ENCODE measurements around the gene PTPRU. TPM values are rescaled to one million over a fixed set of nuclear protein-coding genes. Genes with fewer than 3 reads are reported as not detected.

The PTPRU gene
- total and polyA plus RNA-seq, 2 experiments from 2014 or later: 8.0 to 105 TPM

DNA sequence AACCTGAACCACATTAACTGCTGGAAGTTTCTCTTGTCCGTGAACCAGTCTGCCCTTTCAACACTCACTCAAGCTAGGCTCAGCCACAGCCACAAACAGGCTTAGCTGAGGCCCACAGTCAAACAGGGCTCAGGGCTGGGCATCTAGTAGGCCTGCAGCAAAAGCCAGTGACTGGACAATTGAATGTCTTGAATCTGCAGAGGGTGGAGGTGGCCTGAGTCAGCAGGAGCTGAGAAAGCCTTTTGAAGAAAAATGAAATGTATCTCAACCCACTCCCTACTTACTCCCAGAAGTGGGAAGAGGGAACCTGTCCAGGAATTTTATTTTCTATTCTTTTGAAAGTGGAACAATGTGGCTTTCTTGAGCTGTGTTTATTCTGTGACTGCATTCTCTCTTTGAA is 95.4 kb downstream of the PTPRU start (continued):
- TF ChIP-seq CREB1 (CRISPR knock-in tag; IDR thresholded peaks at IDR 0.05; ENCODE audit: low read depth) (no peak), EZH2 (IDR thresholded peaks at IDR 0.05; ENCODE audit: low read depth, unreplicated experiment) (no peak), ZNF331 (CRISPR knock-in tag; IDR thresholded peaks at IDR 0.05; ENCODE audit: low read depth) (no peak), JUNB (IDR thresholded peaks at IDR 0.05; ENCODE audit: unreplicated experiment) (no peak), ZNF114 (CRISPR knock-in tag; IDR thresholded peaks at IDR 0.05) (no peak), EZH2phosphoT487 (IDR thresholded peaks at IDR 0.05; ENCODE audit: unreplicated experiment) (no peak)
- TF ChIP-seq, protein P1, sequence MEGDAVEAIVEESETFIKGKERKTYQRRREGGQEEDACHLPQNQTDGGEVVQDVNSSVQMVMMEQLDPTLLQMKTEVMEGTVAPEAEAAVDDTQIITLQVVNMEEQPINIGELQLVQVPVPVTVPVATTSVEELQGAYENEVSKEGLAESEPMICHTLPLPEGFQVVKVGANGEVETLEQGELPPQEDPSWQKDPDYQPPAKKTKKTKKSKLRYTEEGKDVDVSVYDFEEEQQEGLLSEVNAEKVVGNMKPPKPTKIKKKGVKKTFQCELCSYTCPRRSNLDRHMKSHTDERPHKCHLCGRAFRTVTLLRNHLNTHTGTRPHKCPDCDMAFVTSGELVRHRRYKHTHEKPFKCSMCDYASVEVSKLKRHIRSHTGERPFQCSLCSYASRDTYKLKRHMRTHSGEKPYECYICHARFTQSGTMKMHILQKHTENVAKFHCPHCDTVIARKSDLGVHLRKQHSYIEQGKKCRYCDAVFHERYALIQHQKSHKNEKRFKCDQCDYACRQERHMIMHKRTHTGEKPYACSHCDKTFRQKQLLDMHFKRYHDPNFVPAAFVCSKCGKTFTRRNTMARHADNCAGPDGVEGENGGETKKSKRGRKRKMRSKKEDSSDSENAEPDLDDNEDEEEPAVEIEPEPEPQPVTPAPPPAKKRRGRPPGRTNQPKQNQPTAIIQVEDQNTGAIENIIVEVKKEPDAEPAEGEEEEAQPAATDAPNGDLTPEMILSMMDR (conservative IDR thresholded peaks at IDR 0.05; ENCODE audit: low read depth in 2 of 2): no peak

DNA sequence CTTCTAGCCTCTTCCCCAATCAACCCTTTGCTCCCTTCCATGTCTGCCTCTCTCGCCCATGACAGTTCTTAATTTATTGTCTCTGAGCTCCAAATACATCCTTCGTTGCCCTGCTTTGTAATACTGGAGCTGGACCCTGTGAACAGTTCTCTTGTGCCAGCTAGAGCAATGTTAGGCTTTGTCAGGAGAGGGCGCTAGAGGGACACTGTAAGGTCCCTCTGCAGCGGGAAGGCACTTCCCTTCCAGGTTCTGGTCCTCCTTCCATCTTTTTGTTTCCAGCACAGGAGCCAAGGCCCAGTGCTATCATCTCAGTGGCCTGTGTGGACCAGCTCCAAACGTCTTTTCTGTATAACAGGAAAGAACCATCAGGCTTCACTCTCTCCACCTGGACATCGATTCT is 95.9 kb downstream of the PTPRU start:
- Mint-ChIP-seq H3K9me3 (peaks cover 3% of the 10 kb centered on the region; the same call in 2 of the 3 replicates), H3K4me1 (no peaks in the 10 kb centered on the region), H3K27me3 (ENCODE audit: insufficient read depth, low read depth, poor library complexity) (peaks cover 1% of the 10 kb centered on the region), H3K4me3 (no peak overlapping the region), H3K36me3 (ENCODE audit: low read depth) (peaks cover 3% of the 10 kb centered on the region; the same call in 1 of the 3 replicates), H3K27ac (no peak overlapping the region)
- Histone ChIP-seq H3K9me2 (ENCODE audit: insufficient read depth) (peaks cover 3% of the 10 kb centered on the region; the same call in 1 of the 2 replicates), H3K79me2 (replicated peaks; ENCODE audit: insufficient read depth) (no peaks in the 10 kb centered on the region), H3K4me1 (ENCODE audit: insufficient read depth) (no peaks in the 10 kb centered on the region), H2AFZ (no peak overlapping the region), H3K36me3 (ENCODE audit: insufficient read depth) (no peaks in the 10 kb centered on the region), H3K4me2 (no peak overlapping the region), H4K20me1 (replicated peaks; ENCODE audit: insufficient read depth) (no peaks in the 10 kb centered on the region), H3F3A (replicated peaks; ENCODE audit: low read depth) (no peaks in the 10 kb centered on the region), H3K27me3 (ENCODE audit: insufficient read depth) (no peaks in the 10 kb centered on the region), H3K4me3 (no peak overlapping the region), H3K27ac (ENCODE audit: low read depth) (no peak overlapping the region)
- DNase-seq (ENCODE audit: low spot score): peak; percentile 95
- ATAC-seq: peak; percentile 91
- no peak for TF ChIP-seq CREB1 (CRISPR knock-in tag; IDR thresholded peaks at IDR 0.05; ENCODE audit: low read depth)
- TF ChIP-seq, protein P2, sequence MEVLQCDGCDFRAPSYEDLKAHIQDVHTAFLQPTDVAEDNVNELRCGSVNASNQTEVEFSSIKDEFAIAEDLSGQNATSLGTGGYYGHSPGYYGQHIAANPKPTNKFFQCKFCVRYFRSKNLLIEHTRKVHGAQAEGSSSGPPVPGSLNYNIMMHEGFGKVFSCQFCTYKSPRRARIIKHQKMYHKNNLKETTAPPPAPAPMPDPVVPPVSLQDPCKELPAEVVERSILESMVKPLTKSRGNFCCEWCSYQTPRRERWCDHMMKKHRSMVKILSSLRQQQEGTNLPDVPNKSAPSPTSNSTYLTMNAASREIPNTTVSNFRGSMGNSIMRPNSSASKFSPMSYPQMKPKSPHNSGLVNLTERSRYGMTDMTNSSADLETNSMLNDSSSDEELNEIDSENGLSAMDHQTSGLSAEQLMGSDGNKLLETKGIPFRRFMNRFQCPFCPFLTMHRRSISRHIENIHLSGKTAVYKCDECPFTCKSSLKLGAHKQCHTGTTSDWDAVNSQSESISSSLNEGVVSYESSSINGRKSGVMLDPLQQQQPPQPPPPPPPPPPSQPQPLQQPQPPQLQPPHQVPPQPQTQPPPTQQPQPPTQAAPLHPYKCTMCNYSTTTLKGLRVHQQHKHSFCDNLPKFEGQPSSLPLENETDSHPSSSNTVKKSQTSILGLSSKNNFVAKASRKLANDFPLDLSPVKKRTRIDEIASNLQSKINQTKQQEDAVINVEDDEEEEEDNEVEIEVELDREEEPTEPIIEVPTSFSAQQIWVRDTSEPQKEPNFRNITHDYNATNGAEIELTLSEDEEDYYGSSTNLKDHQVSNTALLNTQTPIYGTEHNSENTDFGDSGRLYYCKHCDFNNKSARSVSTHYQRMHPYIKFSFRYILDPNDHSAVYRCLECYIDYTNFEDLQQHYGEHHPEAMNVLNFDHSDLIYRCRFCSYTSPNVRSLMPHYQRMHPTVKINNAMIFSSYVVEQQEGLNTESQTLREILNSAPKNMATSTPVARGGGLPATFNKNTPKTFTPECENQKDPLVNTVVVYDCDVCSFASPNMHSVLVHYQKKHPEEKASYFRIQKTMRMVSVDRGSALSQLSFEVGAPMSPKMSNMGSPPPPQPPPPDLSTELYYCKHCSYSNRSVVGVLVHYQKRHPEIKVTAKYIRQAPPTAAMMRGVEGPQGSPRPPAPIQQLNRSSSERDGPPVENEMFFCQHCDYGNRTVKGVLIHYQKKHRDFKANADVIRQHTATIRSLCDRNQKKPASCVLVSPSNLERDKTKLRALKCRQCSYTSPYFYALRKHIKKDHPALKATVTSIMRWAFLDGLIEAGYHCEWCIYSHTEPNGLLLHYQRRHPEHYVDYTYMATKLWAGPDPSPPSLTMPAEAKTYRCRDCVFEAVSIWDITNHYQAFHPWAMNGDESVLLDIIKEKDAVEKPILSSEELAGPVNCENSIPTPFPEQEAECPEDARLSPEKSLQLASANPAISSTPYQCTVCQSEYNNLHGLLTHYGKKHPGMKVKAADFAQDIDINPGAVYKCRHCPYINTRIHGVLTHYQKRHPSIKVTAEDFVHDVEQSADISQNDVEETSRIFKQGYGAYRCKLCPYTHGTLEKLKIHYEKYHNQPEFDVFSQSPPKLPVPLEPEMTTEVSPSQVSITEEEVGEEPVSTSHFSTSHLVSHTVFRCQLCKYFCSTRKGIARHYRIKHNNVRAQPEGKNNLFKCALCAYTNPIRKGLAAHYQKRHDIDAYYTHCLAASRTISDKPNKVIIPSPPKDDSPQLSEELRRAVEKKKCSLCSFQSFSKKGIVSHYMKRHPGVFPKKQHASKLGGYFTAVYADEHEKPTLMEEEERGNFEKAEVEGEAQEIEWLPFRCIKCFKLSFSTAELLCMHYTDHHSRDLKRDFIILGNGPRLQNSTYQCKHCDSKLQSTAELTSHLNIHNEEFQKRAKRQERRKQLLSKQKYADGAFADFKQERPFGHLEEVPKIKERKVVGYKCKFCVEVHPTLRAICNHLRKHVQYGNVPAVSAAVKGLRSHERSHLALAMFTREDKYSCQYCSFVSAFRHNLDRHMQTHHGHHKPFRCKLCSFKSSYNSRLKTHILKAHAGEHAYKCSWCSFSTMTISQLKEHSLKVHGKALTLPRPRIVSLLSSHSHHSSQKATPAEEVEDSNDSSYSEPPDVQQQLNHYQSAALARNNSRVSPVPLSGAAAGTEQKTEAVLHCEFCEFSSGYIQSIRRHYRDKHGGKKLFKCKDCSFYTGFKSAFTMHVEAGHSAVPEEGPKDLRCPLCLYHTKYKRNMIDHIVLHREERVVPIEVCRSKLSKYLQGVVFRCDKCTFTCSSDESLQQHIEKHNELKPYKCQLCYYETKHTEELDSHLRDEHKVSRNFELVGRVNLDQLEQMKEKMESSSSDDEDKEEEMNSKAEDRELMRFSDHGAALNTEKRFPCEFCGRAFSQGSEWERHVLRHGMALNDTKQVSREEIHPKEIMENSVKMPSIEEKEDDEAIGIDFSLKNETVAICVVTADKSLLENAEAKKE (CRISPR knock-in tag; IDR thresholded peaks at IDR 0.05): peak; percentile 30
- TF ChIP-seq NANOG (IDR thresholded peaks at IDR 0.05; ENCODE audit: borderline replicate concordance): no peak
- TF ChIP-seq, protein P1 (conservative IDR thresholded peaks at IDR 0.05; ENCODE audit: low read depth in 2 of 2): peak; percentile 85 to 95

All from GM23338 (cell line).